COR-L47 (cell line): ENCODE results near the gene GNG3.
"Not testable (repeated sequence)": the region's sequence is repeated elsewhere in the genome, so short reads cannot be mapped to it uniquely, and the experiment has no call there.

Source experiments
- DNase-seq: peaks from one replicate; lab custom pipeline; 2025; lab: John Stamatoyannopoulos, UW

GNG3 gene

DNA sequence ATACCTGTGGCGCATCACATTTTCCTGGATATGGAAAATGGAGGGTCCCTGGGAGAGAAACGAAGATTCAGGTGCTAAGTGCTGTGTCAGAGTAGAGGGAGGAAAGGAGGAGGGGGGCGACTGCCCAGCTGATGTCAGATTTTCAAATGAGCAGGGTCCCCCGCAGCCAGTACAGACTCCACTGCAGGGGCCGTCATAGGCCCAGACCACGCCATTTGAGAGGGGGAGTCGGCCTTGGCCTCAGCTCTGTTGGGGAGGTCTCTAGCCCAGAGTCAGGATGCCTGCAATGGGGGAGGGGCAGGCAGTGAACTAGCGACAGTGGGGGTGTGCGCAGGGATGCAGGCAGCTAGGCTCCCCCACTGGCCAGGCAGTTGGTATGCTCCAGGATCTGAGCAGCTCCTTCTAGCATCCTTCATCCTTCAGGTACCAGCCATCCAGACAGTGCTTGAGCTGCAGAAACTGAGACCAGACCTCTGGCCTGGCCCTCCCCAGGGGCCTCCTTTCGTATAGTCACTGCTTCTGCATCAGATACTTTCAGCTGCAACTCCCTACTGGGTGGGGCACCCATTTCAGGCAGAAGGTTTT lies at the start of gene GNG3, which contains the start of gene BSCL2:
Gene GNG3 (plus strand): TSS at position 400 of the 585 bp plus-strand sequence. CDS start 620 bp downstream, outside the sequence.
Gene BSCL2 (minus strand): TSS at position 148 of the 585 bp plus-strand sequence. CDS start 229 bp downstream, outside the sequence.
- no peak for DNase-seq

DNA sequence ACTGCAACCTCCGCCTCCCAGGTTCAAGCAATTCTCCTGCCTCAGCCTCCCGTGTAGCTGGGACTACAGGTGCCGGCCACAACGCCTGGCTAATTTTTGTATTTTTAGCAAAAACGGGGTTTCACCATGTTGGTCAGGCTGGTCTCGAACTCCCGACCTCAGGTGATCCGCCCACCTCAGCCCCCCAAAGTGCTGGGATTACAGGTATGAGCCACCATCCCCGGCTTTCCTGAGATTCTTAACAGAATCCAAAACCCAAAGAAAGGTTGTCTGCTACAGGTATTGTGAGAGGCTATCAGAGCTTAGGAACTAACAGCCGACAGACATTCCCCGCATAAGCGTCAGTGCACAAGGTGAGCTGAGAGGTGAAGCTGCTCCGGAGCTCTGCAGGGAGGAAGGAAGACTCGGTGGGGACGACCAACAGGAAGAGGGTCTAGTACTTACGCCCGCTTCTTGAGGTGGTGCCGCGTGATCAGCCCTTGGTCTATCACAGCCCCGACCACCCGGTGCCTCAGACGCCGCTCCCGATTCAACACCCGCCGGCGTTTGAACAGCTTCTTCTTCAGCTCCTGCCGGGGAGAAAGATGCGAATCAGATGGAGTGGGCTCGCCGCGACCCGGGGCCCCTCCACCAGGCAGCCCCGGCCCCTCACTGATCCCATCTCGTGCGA lies 42.9 kb upstream of the GNG3 start:
- DNase-seq = peak; percentile 57

DNA sequence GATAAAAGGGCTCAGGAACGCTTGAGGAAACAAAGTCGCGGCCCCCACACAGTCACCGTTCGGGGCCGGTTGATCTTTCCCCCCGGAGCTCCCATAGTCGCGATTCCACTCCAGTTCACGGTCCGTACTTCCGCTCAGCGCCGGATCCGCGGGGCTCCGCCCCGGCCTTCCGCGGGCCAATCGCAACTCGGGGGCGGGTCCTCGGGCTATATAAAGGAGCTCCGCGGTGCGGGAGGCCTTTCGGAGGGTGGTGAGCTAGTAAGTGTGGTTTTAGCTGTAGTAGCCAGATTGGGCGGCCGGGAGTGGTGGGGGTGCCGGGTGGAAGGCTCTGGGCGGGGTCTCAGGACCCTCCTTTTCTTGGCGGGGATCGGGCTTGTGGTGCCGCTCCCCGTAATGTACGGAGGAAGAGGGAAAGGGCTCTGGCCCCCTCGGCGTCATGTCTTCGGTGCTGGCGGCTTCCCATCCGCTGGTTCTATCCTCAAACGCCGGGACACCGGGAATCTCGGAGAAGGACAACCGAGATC lies 42.3 kb upstream of the GNG3 start, which contains the start of the genes C11orf98 and CSKMT:
Gene C11orf98 (minus strand): TSS at position 136 of the 524 bp plus-strand sequence. CDS start 41 bp downstream, at position 95.
Gene CSKMT (plus strand): TSS at position 238 of the 524 bp plus-strand sequence. CDS start 568 bp downstream, outside the sequence.
- peak; percentile 91 for DNase-seq

DNA sequence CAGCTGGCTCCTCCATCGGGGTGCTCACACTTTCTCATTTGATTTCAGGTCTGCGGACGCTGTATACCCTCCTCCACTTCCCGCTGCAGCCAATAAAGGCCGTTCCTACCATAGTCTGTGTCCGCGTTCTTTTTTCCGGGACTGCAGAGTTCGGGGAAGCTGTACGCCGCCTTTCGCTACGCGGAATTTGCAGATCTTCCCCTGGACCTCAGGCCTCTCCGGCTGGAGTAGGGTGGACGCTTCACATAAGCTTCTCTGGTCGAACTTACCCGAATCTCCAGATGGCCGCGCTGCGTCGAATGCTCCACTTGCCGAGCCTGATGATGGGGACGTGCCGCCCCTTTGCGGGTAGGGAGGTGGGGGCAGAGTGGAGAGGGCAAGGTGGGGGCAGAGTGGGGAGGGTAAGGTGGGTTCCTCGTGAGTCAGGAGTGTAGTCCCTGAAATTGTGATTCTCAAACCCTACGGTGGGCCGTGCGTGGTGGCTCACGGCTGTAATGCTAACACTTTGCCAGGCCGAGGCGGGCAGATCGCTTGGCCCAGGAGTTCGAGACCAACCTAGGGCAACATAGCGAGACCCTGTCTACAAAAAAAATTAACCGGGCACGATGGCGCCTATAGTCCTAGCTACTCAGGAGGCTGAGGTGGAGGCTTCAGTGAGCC lies 41.7 kb upstream of the GNG3 start:
- DNase-seq = peak; percentile 25

DNA sequence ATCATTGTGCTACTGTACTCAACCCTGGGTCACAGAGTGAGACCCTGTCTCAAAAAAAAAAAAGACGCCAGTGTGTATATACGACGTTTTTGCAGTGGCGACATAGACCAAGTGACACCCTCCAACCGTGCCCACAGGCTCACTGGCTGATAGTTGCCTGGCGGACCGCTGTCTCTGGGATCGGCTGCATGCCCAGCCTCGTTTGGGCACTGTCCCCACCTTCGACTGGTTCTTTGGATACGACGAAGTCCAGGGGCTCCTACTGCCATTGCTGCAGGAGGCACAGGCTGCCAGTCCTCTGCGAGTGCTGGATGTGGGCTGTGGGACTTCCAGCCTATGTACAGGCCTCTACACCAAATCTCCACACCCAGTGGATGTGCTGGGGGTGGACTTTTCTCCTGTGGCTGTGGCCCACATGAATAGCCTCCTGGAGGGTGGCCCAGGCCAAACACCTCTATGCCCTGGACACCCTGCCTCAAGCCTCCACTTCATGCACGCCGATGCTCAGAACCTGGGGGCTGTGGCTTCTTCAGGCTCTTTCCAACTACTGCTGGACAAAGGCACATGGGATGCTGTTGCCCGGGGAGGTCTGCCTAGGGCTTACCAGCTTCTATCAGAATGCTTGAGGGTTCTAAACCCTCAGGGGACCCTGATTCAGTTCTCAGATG lies 41.1 kb upstream of the GNG3 start:
- no peak for DNase-seq

GRCh38 chr11:62667460-62667859 lies 40.0 kb upstream of the GNG3 start:
- DNase-seq = no peak

GRCh38 chr11:62669420-62670161 lies 37.9 kb upstream of the GNG3 start:
- DNase-seq = no peak

- DNase-seq = no peak
Measured at GRCh38 chr11:62671236-62671607, 36.3 kb upstream of the GNG3 start.

DNA sequence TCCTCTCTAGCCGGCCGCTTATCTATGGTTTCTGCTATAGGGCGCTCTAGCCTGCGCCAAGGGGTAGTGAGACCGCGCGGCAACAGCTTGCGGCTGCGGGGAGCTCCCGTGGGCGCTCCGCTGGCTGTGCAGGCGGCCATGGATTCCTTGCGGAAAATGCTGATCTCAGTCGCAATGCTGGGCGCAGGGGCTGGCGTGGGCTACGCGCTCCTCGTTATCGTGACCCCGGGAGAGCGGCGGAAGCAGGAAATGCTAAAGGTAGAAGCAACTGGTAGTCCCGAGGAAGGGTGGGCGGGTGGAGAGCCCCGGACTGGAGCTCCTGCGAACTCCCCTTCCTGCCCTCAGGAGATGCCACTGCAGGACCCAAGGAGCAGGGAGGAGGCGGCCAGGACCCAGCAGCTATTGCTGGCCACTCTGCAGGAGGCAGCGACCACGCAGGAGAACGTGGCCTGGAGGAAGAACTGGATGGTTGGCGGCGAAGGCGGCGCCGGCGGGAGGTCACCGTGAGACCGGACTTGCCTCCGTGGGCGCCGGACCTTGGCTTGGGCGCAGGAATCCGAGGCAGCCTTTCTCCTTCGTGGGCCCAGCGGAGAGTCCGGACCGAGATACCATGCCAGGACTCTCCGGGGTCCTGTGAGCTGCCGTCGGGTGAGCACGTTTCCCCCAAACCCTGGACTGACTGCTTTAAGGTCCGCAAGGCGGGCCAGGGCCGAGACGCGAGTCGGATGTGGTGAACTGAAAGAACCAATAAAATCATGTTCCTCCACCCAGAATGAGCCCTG lies 35.7 kb upstream of the GNG3 start, which contains the start of the genes LBHD1 and UQCC3:
Gene LBHD1 (minus strand): TSS at position 660 of the 782 bp plus-strand sequence. CDS start 2,236 bp downstream, outside the sequence.
Gene UQCC3 (plus strand): TSS at position 66 of the 782 bp plus-strand sequence. CDS start 73 bp downstream, at position 139.
- DNase-seq = peak; percentile 87

DNA sequence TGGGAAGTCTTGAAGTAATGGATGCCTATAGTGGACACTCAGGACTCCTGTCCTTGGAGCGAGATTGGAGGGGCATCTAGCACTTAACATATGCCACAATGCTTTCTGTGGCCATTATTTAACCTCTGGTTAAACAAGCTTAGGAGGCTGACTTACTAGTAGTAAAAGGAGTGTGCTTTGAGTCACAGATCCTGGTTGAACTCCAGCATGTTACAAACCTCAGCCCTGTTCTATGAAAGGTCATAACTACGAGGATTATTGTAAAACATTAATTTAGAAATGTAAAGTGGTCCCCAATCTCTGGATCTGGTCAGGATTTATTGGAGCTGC lies 34.3 kb upstream of the GNG3 start:
- no peak for DNase-seq

GRCh38 chr11:62675415-62675814 lies 32.1 kb upstream of the GNG3 start:
- not testable (repeated sequence) for DNase-seq

GRCh38 chr11:62676698-62677097 lies 30.8 kb upstream of the GNG3 start:
- DNase-seq = no peak

- no peak for DNase-seq
Measured at GRCh38 chr11:62677156-62677555, 30.3 kb upstream of the GNG3 start.

DNA sequence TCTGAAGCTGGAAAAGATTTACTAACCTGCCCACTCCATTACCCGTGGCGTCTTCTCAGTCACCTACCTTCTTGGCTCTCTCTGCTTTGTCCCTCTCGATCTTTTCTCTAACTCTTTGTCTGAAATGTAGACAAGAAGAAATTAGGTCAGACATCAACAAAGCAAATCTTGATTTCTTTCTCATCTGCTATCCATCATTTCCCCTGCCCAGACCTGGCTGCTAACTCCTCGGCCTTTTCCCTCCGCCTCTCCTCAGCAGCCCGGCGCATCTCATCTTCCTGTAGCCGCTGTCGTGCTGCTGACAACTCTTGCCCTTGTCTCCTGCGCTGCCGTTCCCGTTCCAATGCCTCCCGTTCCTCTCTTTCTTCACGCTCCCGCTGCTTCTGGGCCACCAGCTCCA lies 29.8 kb upstream of the GNG3 start:
- DNase-seq = no peak

GRCh38 chr11:62678433-62678769 lies 29.1 kb upstream of the GNG3 start:
- no peak for DNase-seq

DNA sequence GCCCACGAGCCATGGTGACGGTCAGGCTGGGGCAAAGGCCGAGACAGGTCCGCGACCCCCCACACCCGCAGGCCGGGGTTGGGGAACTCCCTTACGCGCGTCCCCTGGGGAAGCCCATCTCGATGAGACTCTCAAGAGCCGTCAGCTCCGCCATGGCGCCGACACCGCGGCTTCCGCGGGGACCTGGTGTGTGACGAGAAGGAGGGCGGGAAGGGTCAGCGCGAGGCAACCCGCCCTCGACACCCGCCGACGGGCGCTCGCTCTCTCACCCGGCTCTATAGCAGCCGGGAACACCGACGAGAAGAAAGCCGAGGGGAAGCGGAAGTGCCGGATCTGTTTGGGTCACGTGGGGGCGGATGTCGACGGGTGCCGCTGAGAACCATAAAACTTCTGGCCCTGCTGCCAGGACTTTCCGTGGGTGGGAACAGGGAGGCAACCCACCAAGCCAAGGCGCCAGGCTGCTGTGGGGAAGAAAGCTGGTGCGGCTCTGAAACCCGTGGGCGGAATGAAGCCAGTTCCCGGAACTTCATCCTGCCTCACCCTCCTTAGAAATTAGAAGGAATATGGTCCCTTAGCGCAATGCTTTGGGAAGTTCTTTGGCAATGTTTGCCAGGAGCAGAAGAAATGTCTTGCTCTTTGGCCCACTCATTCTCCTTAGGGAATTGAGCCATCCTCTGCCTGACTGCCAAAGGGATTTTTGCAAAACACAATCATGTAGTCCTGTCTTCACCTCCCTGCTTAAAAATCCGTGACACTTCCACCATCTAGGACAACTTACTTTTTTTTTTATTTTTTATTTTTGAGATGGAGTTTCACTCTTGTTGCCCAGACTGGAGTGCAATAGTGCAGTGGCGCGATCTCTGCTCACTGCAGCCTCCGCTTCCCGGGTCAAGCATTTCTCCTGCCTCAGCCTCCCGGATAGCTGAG lies 28.4 kb upstream of the GNG3 start, which contains the start of gene UBXN1:
Gene UBXN1 (minus strand): TSS at position 304 of the 927 bp plus-strand sequence. CDS start 150 bp downstream, at position 154.
- peak; percentile 79 for DNase-seq

GRCh38 chr11:62680825-62681240 lies 26.6 kb upstream of the GNG3 start:
- DNase-seq = peak; percentile 51

DNA sequence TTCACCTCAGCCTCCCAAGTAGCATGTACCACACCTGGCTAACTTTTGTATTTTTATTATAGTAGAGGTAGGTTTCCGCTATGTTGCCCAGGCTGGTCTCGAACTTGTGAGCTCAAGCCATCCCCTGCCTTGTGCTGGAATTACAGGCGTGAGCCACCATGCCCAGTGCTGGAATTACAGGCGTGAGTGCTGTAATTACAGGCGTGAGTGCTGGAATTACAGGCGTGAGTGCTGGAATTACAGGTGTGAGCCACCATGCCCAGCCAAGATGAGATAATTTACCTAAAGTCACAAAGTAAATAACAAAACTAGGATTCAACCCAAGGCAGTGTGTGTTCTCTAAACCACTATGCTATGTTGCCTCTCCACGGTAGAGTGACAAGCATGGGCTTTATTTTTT lies 25.0 kb upstream of the GNG3 start:
- no peak for DNase-seq
